GM13977 (cell line): Measurements from ENCODE around the gene LRMDA.

ENCODE experiments used
- DNase-seq: peaks from one replicate; pipeline ENCODE4 v3.0.0; 2012; ENCODE audit warnings: low spot score
- CTCF ChIP-seq: IDR thresholded peaks from 2 replicates; pipeline ENCODE4 v1.5.1; 2012; ENCODE audit warnings: mild to moderate bottlenecking, control low read depth; ENCODE audit not compliant: insufficient read depth; ENCODE audit errors: extremely low read depth, missing control alignments
- in situ Hi-C: fragments of 300-500 bp; cut with MboI; formaldehyde crosslinking; loops from one replicate; pipeline ENCODE4 v1.12.0; 2022; ENCODE audit warnings: low sequenced_read_pairs, low pct_unique_long_range_greater_than_20kb, mixed read lengths, inconsistent platforms; ENCODE audit not compliant: unreplicated experiment

The LRMDA gene

GRCh38 chr10:75450075-75450445 is 18.6 kb downstream of the LRMDA start:
- no peak for DNase-seq
- no peak for TF ChIP-seq CTCF
- in situ Hi-C loops, result no loop called here

DNA sequence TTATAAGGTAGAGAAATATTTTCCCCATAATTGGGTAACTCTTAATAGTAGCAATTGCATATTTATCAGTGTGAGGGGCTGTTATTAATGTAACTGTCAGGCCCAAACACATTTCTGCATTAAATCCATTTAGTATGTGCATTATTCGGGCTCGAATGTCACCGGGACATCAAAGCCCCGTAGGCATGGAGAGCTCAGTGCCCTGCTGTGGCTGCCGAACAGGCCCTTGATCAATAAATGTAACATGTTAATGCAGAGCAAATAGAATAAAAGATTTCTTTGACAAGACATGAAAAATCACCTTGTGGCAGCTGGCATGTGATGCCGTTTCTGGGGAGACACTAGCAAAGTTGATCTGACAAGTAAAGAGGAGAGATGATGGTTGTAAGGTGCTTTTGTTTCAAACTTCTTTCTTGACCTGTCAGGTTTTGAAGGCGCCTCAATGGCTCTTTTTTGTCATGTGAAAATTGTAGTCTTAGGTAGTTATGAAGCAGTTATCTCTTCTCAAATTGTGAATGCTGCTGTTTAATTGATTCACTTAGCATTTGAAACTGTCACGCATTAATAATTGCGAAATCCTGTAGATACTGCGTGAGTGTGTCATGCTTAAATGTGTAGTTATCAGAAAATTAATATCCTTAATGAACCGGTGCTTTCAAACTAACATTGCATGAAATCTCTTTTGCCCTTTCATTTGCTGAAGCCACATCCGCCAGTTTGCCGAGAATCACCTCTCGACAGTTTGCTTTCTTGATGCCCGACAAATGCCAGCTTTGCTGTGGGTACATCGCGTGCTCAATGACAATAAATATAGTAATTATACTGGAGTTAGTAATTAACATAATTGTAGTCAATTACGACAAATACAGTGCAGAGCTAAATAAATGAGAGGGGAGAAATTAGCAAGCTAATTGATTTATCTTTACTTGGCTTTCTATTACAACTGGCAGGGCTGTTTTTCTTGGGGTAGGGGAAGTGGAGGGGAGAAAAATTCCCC is 19.5 kb downstream of the LRMDA start:
- no peak for TF ChIP-seq CTCF
- in situ Hi-C loops, result no loop called here
- no peak for DNase-seq

DNA sequence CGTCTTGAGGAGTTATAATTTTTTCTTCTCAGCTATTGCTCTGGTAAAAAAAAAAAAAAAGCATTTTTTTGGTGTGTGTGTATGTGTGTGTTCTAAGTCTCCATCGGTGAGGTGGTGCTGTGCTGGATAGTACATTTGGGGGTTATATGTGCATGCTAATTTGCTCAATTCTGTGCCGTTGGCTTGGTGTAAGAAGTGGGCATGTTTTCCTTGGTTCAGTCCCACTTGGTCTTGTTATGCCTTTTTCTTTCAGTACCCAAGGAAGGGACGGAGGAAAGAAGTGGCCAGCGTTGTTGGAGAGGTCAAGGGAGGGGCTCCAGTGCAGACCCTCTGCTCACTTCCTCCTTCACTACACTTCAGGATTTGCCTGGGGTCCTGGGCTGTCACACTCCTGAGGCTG is 20.4 kb downstream of the LRMDA start:
- in situ Hi-C loops, result no loop called here
- TF ChIP-seq CTCF, result no peak
- no peak for DNase-seq

DNA sequence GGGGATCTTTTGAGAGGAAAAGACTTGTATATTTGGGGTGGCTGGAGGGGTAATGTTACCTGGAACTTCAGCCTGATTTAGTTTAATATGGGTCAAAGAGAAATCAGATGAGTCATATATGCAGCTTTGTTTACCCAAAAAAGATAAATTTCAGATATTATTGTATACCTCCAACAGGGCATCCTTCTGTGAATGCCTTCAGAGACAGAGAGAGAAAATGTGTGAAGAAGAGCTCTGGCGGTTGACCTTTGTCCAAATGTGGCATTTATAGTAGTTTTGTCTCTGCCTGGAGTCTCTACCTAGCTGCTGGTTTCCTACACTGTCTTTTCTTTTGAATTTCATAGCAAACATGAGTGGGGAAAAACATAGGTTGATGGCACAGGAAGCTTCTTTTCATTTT is 21.6 kb downstream of the LRMDA start:
- in situ Hi-C loops, result no loop called here
- TF ChIP-seq CTCF, result no peak
- no peak for DNase-seq

- in situ Hi-C loops, result no loop called here
- no peak for TF ChIP-seq CTCF
- DNase-seq, result no peak
Measured at GRCh38 chr10:75456122-75456521, 24.7 kb downstream of the LRMDA start.

GRCh38 chr10:75460059-75460458 is 28.6 kb downstream of the LRMDA start:
- TF ChIP-seq CTCF, result no peak
- in situ Hi-C loops, result no loop called here

More at GRCh38 chr10:75460059-75460458, 28.6 kb downstream of the LRMDA start:
- DNase-seq, result no peak
